GM21576 (cell line): ENCODE data around the gene IRX4.

ENCODE experiments used
- ATAC-seq: cut with Tn5 transposase; IDR thresholded peaks from one replicate; pipeline ENCODE4 v1.9.1; 2021; ENCODE audit warnings: mild to moderate bottlenecking, moderate library complexity; ENCODE audit not compliant: unreplicated experiment

The IRX4 gene

DNA sequence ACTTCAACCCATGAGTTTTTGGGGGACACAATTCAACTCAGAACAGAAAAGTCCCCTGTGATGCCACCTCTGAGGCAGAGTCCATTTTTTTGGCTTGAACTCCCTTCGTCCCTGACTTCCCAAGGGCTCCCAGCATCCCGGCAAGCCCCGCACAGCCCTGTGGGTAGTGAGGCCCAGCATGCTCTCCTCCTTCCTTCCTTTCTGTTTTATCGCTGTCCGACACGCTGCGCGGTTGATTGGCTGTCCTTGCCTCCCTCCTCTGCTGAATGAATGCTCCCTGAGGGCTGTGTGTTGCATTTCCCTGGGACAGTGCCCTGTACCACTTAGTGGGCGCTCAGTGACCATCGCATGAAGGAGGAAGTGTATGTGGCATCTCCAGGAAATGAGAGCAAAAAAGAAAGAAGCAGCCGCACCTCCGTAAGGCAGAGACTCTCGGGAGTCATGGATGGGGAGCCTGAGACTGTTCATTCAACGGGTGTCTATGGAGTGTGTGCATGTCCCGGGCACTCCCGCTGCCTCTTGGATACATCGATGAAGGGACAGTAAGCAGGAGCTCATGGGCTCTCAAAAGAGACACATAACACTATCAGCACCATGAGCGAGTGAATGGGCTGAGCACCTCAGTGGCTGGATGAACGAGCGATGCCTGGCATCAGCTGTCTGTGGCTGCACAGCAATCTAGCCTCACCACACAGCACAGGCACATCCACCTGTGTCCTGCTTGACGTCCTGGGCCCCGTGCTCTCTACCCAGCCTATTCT, 10.1 kb upstream of the IRX4 start:
- ATAC-seq, result no peak

DNA sequence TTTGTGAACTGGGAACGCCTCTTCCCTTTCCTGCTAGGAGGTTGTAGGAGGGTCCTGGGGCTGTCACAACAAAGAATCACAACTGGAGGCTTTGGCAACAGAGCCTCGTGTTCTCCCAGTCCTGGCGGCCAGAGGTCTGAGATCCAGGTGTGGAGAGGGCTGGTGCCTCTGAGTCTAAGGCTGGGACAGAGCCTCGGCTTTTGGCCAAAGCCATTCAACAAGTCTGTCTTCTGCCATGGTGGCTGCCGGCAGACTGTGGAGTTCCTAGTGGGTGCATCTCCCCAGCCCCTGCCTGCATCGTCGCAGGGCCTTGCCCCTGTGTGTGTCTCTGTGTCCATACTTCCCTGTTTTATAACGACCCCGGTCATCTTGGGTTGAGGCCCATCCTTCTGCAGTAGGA, 9.5 kb upstream of the IRX4 start:
- no peak for ATAC-seq

DNA sequence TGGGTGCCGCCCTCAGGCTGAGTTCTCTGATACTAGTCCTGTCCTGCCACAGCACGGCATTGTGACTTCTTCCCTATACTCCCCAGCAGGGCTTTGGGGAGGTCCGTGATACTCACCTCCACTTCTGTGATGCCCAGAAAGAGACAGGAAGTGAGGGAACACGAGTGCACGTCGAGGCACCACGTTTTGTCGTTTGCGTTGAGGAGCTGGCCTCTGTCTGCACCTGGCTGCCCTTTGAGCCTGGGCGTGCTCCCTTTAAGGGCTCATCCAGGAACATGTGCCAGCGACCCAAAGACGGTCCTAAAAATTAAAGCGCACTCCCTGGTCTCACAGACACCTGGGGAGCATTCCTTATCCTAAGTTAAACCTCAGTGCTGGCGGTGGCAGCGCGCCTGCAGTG, 8.7 kb upstream of the IRX4 start:
- no peak for ATAC-seq

DNA sequence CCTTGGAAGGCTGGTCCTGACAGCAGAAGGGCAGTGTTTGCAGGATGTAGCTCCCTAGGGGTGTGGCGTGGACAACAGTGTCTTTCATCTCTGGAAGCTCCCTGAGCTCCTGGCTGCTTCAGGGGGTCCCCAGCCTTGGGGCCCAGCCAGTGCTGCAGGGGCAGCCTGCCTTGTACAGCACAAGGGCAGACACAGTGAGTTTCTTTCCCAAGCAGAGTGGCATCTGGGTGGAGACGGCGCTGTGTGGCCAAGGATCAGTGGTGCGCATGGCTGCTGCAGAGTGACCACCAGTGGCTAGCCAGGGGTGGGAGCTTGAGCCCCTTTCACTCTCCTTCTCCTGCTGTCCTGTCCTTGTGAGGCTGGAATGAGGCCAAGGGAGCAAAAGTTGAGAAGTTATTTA, 7.6 kb upstream of the IRX4 start:
- ATAC-seq, result no peak

DNA sequence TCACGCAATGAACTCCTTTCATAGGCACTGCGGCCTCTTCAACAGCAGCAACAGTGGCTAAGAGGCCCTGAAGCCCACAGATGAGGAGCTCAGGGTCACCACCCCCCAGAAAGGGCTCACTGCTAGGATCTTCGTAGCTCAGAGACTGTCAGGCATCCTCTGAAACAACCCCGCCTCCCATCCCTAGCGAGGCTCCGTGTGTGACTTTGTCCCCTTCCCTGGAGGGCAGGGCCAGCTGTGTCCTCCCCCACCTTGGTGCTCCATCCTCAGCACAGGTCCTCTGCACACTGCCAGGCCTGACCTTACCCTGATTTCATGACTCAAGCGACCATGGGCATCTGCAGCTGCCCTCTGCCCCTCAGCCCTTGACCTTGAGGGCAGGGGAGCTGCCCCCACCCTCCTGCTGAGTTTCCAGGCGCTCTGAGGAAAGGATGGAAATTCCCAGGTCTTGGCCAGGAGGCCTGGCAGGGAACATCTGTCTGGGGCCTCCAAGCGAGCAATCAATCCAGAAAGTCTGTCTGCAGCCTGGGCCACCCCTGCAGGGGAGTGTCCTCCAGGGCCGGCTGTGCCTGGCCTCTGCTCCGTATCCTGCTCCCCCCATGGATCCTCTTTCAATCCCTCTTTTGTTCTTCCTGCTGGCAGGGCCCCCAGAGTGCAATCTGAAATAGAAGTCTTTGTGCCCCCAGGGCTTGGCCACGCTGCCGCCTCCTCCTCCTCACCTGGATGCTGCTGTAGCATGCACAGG, 6.8 kb upstream of the IRX4 start:
- ATAC-seq, result no peak

DNA sequence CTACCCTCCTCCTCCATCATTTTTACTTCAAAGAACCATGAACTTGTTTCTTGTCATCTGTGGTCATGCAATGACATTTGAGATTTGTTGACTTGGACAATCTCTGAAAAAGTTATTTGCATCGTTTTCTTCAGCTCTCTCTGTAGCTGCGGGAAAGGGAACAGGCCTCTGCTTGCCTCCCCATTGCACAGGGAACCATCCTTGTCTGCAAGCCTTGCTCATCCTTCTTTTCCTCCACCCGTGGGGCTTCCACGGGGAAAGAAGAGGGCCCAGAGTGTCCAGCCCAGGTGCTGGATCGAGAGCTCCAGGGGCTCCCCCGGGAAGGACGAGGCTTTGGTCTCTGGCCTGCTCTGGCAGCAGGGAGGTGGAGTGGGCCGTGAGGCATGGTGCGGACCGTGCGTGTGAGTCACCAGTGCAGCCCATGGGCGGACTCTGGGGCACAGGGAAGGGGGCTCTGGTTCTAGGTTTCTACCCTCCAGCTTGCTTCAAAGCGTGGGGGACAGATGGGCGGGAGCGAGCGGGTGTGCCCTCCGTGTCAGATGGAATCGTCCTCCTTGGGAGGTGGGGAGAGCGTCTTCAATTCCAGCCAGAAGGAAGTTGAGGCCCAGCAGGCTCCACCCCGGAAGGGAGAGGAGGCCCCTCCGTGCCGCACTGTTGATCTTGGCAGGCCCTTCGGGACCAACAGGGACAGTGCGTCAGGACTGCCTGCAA, 6.0 kb upstream of the IRX4 start:
- ATAC-seq, result no peak

DNA sequence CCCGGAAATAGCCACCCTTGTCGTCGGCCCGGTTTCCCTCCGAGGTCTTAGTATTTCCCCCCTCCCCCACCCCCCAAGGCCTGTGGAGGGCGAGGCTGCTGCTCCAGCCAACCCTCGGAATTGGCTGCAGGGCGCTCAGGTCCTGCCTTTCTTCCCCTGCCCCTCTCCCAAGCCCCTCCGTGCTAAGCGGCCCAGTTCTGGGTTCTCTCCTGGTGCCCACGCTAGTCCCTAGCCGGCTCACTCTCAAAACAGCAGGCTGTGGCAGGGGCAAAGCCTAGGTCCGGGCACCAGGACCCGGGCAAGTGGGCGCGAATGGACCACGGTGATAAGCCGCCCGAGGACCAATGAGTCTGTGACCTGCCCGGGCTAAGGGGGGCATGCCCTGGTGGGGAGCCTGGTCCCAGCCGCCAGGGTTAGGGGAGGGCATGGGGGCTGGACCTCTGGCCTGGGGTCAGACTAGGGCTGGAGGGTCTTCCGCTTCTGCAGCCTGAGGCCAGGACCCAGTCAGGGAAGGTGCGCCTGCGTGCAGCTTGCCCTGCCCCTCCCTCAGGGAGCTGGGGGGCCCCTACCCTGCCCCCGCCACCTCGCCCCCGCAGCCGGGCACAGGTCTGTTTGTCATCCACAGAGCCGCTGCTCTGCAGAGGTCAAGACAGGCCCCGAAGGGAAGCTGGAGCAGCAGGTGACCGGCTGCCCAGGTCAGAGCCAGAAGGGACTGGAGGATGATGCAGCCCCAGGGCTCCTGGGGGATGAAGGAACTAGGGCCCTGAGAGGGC, 5.0 kb upstream of the IRX4 start:
- no peak for ATAC-seq

DNA sequence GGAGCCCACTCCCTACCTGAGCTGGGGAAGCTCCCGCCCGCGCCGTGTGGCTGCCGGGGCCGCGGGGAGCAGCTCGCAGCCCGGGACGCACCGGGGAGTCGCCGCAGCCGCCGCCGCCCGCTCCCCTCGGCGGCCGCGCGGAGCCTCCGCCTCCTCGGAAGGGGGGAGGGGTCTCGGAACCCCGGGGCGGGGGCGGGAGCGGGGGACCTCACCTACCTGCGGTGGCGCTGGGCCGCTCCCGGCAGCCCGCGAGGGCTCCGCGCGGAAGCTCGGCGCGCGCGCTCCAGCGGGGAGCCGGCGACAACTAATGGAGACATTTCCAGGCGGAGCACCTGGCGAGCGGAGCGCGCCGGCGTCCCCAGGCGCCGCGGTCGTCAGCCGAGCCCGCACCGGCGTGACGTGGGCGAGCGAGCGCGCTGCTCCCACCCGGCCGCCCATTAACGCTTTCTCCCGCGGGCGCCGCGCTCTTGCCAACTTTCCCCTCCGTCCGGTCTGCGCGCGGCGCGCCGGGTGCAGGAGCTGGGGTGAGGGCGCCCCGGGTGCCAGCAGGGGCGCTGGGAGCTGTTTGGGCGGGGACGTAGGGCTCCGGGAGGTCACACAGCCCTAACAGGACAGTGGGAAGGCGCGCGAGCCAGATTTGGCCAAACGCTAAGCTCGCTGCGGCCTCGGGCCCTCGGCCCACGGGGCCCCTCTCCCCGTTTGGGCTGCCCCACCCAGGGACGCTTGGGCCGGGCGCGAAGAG, 4.3 kb upstream of the IRX4 start:
- ATAC-seq, result no peak

DNA sequence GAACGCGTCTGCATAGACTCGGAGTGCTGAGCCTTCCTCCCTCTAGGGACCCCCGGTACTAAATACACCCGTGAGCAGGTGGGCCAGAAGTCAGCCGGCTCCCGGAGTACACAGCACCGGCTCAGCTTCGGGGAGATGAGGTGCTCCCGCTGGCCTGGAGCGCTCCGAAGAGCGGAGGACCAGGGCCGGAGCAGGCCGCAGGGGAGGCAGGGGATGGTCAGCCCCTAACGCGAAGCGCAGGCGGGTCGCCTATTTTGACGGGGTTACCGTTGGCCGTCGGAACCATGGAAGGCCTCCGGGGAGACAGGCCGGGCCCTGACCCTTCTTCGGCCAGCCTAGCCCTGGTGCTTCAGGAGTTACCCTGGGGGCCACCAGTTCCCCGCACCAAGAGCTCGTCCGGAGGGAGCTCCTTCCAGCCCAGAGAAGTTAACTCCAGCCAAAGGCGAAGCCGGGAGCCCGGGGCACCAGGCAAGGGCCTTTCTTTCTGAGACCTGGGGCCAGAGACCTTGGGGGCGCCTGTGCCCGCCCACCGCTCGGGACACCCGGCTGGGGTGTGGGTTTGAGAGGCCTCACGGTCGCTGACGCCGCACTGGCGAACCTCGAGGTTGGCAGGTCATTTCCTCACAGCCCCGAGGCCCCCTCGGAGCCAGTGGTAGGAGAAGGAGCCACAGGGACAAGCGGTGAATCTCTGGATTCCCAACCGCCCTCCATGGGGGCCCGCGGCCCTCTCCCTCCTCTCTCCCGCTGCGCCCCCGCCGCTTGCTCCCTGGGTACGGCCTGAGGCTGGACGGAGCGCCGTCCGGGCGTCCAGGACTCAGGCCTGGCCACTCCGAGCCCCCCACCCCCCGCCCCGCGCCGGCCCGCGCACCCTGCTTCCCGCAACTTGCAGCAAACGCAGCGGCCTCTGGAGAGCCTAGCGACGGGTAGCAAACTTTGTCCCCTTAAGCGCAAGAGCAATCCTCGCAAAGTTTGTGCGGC, 3.4 kb upstream of the IRX4 start:
- no peak for ATAC-seq

DNA sequence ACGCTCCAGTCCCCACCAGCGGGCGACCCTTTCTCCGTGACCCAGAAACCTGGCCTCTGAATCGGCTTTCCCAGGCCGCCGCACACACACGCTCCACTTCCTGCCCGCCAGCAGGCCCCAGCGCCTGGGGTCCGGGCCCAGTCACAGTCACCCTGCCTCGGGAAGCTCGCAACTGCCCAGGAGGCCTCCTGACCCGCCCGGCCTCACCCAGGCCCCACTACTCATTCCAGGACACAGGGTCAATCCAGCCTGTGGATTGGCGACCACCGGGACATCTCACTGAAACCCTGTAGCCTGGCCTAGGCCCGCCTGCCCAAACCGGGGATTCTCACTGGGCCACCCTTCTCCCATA, 2.7 kb upstream of the IRX4 start:
- no peak for ATAC-seq

DNA sequence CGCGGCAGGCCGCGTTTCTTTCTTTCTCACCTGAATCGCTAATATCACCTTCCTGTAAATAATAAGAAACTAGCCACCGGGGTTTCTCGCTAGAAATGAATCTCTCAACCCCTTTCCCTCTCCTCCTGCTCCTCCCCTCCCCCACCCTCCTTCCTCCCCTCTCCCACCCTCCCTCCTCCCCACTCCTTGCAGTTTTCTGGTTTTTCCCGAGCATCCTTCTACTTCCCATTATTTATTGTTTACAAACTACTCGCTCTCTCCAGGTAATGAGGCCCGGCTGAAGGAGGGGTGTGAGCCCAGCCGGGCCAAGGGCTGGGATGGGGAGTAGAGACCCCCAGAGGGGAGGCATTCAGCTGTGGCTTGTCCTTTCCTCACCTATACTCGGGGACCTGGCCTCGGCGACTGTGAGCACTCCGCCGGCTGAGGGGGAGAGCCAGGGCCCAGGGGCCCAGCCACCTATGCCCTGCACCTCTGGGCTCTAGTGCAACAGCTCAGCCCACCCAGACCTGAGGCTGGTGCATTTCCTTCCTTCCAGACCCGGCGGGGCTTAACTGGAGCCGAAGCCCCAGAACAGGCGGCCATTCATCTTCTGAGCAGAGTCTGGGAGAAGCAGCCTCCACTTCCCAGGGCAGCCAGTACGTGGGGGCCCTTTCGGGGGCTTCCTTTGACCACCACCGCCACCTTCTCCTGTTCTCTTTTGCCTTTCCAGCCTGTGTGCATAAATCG, 2.1 kb upstream of the IRX4 start:
- no peak for ATAC-seq

DNA sequence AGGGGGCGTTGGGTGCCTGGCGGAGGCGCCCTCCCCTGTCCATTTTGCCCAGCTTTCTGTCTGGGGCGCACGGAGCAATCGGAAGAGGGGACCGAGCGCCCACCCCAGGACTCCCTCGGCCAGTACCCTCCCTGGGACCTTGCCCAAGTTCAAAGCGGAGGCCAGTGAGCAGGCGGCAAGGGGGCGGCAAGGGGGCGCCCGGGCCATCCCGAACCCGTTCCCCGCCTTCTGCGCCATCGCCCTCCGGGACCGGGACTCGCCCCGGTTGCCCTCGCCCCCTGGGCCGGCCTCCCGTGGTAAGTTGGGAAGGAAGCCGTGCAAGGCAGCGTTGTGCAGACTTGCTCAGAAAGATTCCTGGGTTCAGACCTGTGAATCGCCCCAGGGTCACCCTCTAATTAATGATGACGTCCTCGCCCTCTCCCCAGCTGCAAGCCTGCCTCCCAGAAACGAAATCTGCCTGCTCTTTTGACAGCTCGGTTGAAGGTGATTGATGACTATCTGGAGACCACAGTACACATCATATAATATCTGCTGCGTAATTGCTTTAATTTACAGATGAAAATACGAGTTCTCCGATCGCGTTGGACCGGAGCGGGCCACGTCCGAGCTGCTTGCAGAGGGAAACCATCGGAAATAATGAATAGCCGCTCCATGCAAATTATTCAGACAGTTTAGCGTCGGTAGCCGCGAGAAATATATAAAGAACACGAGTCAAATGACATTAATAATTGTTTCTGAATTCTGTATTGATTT, 1.4 kb upstream of the IRX4 start:
- ATAC-seq, result no peak

DNA sequence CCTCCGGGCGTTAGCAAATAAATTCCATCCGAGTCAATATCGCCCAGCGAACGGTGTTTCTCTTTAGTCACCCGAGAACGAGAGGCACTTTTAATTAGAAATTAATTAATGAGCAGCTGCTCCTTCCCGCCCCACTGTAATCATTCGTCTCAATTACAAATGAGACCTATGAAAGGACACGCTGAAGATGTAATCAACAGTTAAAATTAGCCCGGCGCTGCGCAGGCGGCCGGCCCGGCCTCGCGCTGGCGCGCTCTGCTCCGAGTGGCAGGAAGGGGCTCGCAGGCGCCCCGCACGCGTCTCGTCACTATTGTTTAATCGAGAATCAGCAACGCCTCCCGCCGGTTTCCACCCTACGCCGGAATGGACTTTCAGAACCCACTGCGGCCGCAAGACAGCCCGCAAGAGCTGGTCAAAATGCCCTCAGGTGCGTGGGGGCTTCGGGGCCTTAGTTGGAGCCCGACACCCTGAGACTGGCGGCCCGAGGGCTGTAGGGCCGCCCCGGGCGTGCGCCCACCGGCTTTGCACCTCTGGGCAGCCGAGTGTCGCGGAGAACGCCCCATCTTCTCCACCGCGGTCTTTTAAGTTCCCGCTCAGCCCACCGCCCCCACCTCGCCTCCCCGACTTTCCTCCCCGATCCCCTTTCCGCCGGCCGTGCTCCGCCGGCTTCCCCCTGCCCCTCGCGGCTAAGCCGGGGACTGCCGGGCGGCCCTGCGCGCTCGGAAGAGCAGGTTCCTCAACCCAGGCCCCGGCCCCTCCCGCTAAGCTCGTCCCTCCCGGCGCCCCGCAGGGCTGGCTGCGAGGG, 597 bp upstream of the IRX4 start:
- no peak for ATAC-seq

DNA sequence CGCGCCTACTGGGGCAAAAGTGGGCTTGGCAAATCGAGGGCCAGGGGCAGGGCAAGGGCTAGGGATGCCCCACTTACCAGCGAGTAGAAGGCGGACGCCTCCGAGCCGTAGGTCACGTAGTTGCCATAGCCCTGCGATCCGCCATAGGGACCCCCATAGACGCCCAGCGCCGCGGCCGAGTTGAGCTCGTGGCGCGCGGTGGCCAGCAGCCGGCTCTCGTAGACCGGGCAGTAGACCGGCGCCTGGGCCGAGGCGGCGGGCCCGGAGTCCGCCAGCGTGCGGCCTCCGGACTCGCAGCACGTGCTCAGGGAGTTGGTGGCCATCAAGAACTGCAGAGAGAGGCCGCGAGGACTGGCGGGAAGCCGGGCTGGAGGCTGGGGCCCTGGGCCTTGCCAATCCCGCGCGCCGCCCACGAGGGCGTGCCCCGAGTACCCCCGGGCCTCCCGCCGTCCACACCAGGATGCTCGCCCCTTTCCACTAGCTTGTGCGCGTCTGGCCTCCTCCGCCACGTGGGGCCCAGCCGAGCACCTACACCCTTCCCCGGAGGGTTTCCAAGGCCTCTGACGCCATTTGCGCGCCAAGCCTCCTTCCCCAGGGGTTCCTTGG, 891 bp downstream of the IRX4 start:
- no peak for ATAC-seq

DNA sequence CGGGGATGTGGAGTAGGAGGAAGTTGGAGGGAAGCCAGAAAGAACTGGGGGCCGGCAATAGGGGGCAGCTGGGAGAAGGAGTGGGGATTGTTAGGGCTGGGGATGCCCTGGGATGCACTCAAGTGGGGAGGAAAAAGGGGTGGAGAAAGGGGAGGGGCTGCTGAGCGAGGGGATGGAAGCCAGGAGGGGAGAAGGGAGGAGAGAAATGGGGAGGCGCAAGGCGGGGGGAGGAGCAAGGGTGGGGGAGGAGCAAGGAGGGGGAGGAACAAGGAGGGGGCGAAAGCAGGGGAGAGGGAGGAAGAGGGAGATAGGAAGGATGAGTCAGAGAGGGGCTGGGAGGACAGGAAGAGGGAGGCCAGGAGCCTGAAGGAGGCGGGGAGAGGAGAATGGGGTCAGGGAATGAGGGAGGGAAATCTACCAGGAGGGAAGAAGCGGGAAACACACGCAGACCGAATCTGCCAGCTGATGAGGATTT, 1.6 kb downstream of the IRX4 start:
- ATAC-seq, result no peak

DNA sequence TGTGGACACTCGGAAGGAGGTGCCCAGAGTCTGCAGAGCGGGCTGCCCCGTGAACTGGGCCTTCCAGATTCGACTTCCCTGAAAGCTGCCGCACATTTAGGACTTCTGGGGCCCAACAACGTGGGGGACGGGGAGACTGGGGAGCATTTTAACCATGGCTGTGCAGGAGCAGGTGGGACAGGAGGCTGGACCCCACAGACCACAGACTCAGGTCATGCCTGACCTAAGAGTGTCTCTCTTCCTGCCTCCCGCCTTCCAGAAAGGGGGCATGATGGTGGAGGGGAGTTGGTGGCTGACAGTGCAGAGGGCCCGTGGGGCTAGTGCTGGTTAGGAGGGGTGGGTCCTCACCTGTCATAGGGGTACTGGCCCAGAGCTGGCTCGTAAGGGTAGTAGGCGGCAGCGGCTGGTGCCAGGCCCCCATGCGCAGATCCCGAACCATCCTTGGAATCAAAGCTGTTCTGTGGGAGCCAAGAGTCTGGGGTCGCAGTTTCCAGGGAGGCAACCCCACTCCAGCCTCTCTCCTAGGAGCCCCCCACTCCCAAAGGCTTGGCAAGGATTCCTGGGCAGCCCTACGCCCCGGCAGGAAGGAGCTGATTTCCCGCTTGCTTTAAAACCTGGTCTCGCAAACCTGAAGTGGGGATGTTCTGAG, 2.2 kb downstream of the IRX4 start:
- ATAC-seq, result no peak
